ENCODE results near the gene ELFN1.

- TF ChIP-seq GATA2 (IDR thresholded peaks at IDR 0.05; ENCODE audit: low read depth, low read length) = no peak
- no peak for TF ChIP-seq GATA3 (IDR thresholded peaks at IDR 0.05; ENCODE audit: low read depth, low read length)
Observed at GRCh38 chr7:1702652-1703051, 32.6 kb downstream of the ELFN1 start.

All from SH-SY5Y (cell line).